Nephron (organoid): ENCODE results near the gene TMEM200A.

Source experiments
- H3K27ac Mint-ChIP-seq, 3 experiments: 2 replicates each; pipeline ENCODE4 v1.8.0; 2020; ENCODE audit warnings: mixed read lengths in 3 of 3, mild to moderate bottlenecking in 2 of 3, moderate library complexity in 1 of 3
- H3K27me3 Mint-ChIP-seq: 2 replicates; pipeline ENCODE4 v1.8.0; 2021; ENCODE audit warnings: low read depth, mild to moderate bottlenecking, moderate library complexity, mixed read lengths
- H3K36me3 Mint-ChIP-seq: 2 replicates; pipeline ENCODE4 v1.8.0; 2020; ENCODE audit warnings: low read depth, mixed read lengths
- H3K4me1 Mint-ChIP-seq: 2 replicates; pipeline ENCODE4 v1.8.0; 2020; ENCODE audit warnings: mixed read lengths
- H3K4me3 Mint-ChIP-seq, 3 experiments: 2 replicates each; pipeline ENCODE4 v1.8.0; 2020; ENCODE audit warnings: mild to moderate bottlenecking in 3 of 3, mixed read lengths in 3 of 3, moderate library complexity in 2 of 3
- H3K9me3 Mint-ChIP-seq: 2 replicates; pipeline ENCODE4 v1.8.0; 2020; ENCODE audit warnings: mixed read lengths
- TF ChIP-seq, protein P1 (sequence below), 3 experiments: fragments of 200-600 bp; sonication (generic); IDR thresholded peaks; one replicate each; pipeline ENCODE4 v1.5.0; 2021; ENCODE audit warnings: antibody characterized with exemption in 3 of 3; ENCODE audit not compliant: unreplicated experiment in 3 of 3

TMEM200A gene

DNA sequence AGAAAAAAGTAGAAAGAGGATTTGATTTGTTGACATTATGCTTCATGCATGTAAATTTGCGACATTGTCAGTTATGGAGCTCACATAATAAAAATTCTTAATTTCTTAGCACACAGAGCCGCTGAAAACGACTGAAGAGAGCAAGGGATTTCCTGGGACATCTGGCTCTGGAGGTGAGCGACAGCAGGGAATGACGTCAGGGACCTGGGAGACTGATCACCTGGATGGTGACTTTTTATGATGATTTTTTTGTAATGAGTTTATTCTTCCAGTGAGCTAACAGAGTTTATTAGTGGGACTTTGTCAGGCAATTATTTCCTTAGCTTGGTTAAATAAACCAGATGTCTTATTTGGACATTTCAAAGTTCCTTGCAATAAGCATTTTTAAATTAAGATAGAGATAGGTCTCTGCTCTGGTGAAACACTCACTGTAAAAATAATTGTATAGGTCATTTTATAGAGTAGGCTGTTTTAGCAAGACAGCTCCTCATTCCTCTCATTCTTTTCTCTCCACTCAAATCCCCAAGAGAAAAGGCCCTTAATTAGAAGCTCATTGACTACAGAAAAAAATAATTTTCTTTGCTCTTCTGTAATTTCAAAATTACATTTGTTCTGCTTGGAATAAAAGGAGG lies 19.4 kb downstream of the TMEM200A start:
- Mint-ChIP-seq H3K36me3 (no peaks in the 10 kb centered on the region), H3K27ac (no peak overlapping the region), H3K4me1 (peaks cover 37% of the 10 kb centered on the region), H3K9me3 (no peaks in the 10 kb centered on the region), H3K4me3 (no peak overlapping the region), H3K27me3 (no peaks in the 10 kb centered on the region)
- TF ChIP-seq, protein P1, sequence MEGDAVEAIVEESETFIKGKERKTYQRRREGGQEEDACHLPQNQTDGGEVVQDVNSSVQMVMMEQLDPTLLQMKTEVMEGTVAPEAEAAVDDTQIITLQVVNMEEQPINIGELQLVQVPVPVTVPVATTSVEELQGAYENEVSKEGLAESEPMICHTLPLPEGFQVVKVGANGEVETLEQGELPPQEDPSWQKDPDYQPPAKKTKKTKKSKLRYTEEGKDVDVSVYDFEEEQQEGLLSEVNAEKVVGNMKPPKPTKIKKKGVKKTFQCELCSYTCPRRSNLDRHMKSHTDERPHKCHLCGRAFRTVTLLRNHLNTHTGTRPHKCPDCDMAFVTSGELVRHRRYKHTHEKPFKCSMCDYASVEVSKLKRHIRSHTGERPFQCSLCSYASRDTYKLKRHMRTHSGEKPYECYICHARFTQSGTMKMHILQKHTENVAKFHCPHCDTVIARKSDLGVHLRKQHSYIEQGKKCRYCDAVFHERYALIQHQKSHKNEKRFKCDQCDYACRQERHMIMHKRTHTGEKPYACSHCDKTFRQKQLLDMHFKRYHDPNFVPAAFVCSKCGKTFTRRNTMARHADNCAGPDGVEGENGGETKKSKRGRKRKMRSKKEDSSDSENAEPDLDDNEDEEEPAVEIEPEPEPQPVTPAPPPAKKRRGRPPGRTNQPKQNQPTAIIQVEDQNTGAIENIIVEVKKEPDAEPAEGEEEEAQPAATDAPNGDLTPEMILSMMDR (IDR thresholded peaks at IDR 0.05; ENCODE audit: unreplicated experiment in 3 of 3), result no peak

DNA sequence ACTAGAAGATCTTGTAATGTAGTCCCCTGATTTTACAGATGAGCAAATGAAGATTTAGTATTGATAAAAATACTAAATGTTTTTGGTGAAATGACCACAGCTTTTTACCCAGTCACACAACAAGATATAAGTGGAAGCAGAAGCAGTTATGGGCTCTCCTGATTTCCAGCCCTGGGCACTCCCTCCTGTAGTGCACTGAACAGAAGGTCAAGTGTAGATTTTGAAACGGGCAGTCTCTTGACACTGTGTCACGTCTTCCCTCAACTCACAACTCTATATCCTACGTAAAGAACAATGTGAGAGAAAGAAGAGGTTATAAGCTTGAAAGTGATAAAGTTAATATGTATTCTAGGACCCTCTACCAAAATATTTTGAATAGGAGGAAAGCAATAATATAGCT lies 23.3 kb downstream of the TMEM200A start:
- TF ChIP-seq, protein P1 (IDR thresholded peaks at IDR 0.05; ENCODE audit: unreplicated experiment in 3 of 3), result no peak
- peaks cover 23% of the 10 kb centered on the region for H3K4me1 Mint-ChIP-seq
- no peaks in the 10 kb centered on the region for H3K27me3 Mint-ChIP-seq
- H3K27ac Mint-ChIP-seq, result no peak overlapping the region
- H3K4me3 Mint-ChIP-seq, result no peak overlapping the region
- H3K9me3 Mint-ChIP-seq, result no peaks in the 10 kb centered on the region
- H3K36me3 Mint-ChIP-seq, result no peaks in the 10 kb centered on the region

DNA sequence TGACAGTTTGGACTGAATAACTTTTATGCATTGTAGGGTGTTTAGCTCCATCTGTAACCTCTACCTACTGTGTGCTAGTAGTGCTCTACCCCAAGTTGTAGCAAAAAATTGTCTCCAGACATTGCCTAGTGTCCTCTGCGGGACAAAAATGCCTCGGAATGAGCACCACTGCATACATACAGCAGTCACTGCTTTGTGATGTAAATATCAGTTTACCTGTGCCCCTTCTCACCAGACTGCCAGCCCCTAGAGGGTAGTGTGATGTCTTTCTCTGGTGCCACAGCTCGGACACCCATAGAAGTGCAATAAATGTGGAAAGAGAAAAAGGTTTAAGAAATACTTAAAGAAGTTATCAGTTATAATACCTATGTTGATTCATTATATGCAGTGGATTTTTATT lies 25.1 kb downstream of the TMEM200A start:
- no peak overlapping the region for H3K4me3 Mint-ChIP-seq
- H3K27ac Mint-ChIP-seq, result no peak overlapping the region
- H3K9me3 Mint-ChIP-seq, result no peaks in the 10 kb centered on the region
- H3K4me1 Mint-ChIP-seq, result peaks cover 11% of the 10 kb centered on the region
- TF ChIP-seq, protein P1 (IDR thresholded peaks at IDR 0.05; ENCODE audit: unreplicated experiment in 3 of 3), result no peak
- no peaks in the 10 kb centered on the region for H3K36me3 Mint-ChIP-seq
- H3K27me3 Mint-ChIP-seq, result no peaks in the 10 kb centered on the region

DNA sequence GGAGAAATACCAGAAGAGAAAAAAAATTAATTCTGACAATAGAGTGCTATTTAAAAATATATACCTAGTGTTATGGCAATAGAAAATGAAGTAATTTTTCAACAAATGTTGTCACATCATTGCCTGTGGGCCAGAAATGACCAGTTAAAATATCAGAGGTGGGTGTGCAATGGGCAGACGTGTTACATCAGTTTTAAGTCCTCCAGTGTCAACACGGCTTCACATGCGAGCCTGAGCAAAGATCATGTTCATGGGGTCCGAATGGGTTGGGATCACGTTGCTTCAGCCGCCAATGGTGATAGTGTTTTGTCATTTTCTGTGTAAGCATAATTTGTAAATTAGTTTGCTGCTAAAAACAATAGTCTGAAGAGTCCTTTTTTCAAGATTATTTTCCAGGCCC lies 27.5 kb downstream of the TMEM200A start:
- H3K27me3 Mint-ChIP-seq, result no peaks in the 10 kb centered on the region
- no peaks in the 10 kb centered on the region for H3K4me1 Mint-ChIP-seq
- H3K27ac Mint-ChIP-seq, result no peak overlapping the region
- H3K9me3 Mint-ChIP-seq, result no peaks in the 10 kb centered on the region
- TF ChIP-seq, protein P1 (IDR thresholded peaks at IDR 0.05; ENCODE audit: unreplicated experiment in 3 of 3), result no peak
- no peak overlapping the region for H3K4me3 Mint-ChIP-seq
- peaks cover 3% of the 10 kb centered on the region for H3K36me3 Mint-ChIP-seq

DNA sequence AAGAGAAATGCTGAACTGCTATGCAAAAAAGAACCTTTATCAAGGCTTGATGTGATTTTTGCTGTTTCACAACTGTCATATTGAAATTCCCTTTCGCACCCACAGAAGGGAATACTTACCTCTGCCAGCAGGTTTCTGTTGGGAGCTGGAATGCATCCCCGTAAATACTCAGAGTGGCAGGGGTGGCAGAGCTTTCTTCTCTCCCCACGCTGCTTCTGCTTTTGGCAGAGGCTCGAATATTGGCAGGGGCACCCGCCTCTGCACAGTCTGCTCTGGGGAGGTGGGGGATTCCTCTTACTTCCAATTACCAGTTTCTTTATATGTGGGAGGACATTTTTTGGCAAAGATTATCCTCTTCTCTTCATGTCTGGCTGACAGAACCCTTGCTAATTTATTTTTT lies 28.4 kb downstream of the TMEM200A start:
- H3K36me3 Mint-ChIP-seq, result peaks cover 3% of the 10 kb centered on the region
- no peaks in the 10 kb centered on the region for H3K4me1 Mint-ChIP-seq
- no peaks in the 10 kb centered on the region for H3K9me3 Mint-ChIP-seq
- H3K27ac Mint-ChIP-seq, result no peak overlapping the region
- H3K4me3 Mint-ChIP-seq, result no peak overlapping the region
- TF ChIP-seq, protein P1 (IDR thresholded peaks at IDR 0.05; ENCODE audit: unreplicated experiment in 3 of 3), result no peak
- no peaks in the 10 kb centered on the region for H3K27me3 Mint-ChIP-seq

DNA sequence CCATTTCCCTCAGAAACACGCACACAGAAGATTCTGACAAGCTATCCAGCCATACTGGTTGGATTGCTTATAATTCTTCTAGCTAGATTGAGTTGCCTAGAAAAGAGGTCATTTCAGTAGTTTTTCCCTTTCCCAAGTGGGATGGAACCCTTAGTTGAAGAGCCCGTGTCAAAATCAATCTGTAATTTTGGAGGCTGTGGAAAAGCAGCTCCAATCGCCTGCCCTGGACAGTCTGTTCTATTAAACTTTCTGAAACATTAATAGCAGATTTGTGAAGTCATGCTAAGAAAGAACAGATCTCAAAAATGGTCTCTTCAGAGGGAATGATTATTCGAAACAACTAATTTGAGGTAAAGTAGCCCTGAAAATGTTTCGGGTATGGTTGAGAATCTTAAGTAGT lies 29.3 kb downstream of the TMEM200A start:
- H3K27ac Mint-ChIP-seq, result no peak overlapping the region
- H3K9me3 Mint-ChIP-seq, result peaks cover 2% of the 10 kb centered on the region

More for the DNA sequence above, 29.3 kb downstream of the TMEM200A start:
- Mint-ChIP-seq H3K4me3 (no peak overlapping the region), H3K36me3 (peaks cover 3% of the 10 kb centered on the region), H3K27me3 (no peaks in the 10 kb centered on the region), H3K4me1 (no peaks in the 10 kb centered on the region)
- TF ChIP-seq, protein P1 (IDR thresholded peaks at IDR 0.05; ENCODE audit: unreplicated experiment in 3 of 3), result no peak
